Measurements from ENCODE around the gene EVI5L.
"Not testable (repeated sequence)": the region's sequence is repeated elsewhere in the genome, so short reads cannot be mapped to it uniquely, and the experiment has no call there.

Gene EVI5L

DNA sequence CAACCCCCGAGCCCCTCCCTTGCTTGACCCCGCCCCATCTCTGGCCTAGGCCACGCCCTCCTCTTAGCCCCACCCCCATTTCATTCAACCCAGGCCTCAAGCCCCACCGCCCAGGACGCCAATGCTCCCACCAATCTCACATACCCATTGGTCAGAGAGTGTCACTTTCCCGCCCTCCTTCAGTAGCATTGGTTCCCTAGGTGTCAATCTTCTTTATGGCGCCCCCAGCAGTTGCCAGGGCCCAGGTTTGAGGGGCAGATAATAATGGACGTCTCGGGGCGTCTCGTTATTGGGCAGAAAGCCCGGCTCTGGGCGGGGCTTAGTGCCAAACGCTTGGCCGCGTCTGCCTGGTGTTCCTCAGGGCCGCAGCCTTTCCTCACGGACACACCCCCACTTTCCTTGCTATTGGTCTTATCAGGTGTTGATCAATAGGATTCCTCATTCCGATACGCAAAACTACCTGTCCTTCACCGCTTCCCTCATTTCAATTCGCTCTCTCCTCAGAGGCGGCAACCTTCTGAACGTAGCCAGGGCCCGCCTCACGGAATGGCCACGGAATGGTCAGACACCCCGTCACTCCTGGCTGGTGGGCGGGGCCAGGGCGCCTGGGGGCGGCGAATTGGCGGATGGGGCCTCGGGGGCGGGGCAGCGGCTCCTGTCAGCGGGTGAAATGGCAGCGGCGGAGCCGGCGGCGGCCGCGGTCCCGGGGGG is at the start of gene EVI5L:
EVI5L (plus strand) TSS at position 658 of the 711 bp plus-strand sequence. CDS start 16,325 bp downstream, outside the sequence.
- FAIRE-seq, result peak; percentile 99

DNA sequence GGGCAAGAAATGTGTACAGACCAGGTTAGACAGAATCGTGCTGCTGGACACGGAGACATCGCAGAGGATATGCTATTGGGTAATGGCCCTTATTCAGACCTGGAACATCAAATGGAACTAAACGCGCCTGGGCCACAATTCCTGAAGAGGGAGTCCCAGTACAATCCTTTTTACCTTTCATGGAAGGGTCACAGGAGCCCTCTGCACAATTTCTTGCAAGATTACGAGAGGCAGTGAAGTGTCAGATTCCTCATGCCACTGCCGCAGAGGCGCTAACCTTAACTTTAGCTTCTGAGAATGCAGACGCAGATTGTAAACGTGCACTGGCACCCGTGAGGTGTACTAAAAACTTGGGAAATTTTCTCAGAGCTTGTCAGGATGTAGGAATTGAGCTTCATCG is 48.9 kb upstream of the EVI5L start:
- no peak for FAIRE-seq

More for the DNA sequence above, at the start of gene EVI5L:
- peak; percentile 100 for DNase-seq (ENCODE audit: insufficient read length, low spot score)

DNA sequence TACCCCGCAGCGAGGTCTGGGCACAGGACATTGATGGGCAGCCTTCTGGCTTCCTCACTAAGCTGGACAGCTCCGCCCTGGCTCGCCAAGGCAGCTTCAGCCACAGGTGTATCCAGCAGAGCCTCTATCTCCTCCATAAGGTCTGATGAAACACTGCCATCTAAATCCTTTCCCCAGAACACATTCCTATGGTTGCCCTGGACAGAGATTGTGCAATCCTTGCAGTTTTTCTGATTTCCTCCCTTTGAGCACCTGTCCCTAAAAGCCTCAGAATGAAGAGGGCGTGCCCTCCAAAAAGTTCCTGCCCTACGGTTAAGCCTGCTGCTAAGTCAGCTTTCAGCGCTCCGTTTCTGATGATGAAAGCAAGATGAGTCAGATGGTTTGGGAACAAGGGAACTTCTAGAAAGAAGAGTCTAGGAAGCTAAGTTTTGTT is 46.0 kb upstream of the EVI5L start:
- DNase-seq (ENCODE audit: insufficient read length, low spot score), result no peak
- FAIRE-seq, result no peak

More for the DNA sequence above, 48.9 kb upstream of the EVI5L start:
- no peak for DNase-seq (ENCODE audit: insufficient read length, low spot score)

DNA sequence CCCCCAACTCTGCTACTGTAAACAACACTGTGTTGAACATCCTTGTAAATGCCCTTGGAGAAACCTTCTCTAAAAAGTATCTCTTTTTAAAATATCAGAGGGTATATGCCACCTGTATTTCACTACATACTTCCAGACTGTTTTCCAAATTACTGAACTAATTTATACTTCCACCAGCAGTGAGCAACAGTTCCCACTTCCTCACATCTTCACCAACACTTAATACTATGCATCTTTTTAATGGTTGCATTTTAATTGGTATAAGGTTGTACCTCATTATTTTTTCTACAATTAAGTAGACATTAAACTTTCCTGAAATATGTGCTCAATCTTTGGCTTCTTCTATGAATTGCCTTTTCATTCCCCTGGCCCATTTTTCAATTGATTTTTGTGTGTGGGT is 45.2 kb upstream of the EVI5L start:
- no peak for DNase-seq (ENCODE audit: insufficient read length, low spot score)
- FAIRE-seq, result no peak

DNA sequence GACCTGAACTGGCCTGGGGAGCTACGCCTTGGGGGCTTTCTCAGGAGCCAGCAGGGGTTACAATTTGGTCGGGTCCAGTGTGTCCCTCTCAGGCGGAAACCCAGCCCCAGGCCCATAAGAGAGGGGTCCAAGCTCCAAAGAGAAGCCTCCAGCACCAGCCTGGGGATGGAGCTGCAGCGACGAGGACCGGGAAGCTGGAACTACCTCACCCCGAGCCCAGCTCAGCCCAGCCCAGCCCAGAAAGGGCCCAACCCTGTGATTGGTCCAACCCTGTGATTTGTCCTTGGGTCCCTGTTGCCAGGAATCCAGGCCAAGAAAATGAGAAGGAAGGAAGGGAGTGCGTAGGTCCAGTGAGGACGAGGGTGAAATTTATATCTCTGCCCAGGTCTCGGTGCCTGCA is 42.9 kb upstream of the EVI5L start:
- no peak for DNase-seq (ENCODE audit: insufficient read length, low spot score)
- FAIRE-seq, result no peak

DNA sequence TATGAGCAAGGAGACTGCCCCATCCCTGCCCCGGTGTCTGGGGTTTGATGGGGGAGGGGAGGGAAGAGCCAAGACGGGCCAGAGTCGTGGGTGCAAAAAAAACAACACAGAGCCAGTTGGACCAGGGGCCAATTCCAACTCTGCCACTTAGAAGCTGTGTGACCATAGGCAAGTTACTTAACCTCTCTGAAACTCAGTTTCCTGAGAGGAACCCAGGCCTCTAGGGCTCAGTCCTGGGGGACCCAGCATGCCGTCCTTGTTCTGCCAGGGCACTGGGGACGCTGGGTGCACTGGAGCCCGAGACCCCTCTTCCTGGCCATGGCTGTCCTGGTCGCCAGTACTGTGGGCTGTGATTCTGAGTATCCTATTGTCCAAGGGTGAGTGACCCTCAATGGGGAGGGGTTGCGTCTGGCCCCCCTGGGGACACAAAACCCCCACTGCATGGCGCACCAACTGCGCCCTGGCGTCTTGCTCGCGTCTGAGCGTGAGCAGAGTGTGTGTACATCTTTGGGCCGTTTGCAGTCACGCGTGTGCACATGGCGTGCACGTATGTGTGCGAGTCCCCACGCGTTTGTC is 42.3 kb upstream of the EVI5L start:
- no peak for FAIRE-seq
- DNase-seq (ENCODE audit: insufficient read length, low spot score), result no peak

DNA sequence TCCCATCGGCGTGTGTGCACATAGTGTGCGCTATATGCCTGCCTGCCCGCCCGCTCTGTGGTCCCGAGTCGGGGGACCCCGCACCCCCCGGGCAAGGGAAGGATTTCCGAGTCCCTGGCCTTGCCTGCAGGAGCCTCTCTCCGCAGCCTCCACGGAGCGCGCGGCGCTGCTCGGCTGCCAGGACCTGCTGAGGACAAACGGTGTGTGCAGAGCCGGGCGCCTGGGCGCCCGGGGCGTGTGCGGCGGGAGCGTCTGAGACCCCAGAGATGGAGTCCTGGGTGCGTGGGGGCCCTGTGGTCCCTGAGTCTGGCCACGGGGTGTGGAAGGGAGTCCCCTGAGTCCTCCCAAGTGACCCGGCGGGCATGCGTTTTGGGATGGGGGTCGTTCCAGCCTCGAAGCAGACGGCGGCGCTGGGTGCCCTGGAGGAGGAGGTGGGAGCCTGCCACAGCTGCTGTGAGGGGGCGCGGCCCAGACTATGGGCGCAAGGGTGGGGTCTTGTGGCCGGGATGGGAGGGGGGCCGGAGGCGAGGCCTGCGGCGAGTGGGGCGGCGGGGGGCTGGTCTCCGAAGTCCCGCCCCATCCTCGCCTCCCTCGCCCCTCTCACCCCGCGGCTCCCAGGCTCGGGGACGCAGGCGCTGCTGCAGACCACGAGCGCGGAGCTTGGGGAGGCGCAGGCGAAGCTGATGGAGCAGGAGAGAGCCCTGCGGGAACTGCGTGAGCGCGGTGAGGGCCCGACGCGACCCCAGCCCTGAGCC is 41.7 kb upstream of the EVI5L start:
- DNase-seq (ENCODE audit: insufficient read length, low spot score), result no peak
- no peak for FAIRE-seq

DNA sequence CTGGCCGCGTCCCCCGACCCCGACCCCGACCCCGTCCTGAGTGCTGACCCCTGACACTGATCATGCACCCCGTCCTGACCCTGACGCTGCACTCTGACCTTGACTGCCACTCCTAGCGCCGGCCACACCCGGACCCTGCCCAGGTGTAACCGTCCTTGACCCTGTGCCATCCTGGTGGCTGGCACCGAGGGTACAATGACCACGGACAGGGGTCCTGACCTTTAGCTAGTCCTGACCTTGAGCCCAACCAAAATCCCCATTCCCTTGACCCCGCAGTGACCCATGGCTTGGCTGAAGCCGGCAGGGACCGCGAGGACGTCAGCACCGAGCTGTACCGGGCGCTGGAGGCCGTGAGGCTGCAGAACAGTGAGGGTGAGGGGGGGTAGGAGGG is 41.1 kb upstream of the EVI5L start:
- no peak for DNase-seq (ENCODE audit: insufficient read length, low spot score)
- FAIRE-seq, result no peak

DNA sequence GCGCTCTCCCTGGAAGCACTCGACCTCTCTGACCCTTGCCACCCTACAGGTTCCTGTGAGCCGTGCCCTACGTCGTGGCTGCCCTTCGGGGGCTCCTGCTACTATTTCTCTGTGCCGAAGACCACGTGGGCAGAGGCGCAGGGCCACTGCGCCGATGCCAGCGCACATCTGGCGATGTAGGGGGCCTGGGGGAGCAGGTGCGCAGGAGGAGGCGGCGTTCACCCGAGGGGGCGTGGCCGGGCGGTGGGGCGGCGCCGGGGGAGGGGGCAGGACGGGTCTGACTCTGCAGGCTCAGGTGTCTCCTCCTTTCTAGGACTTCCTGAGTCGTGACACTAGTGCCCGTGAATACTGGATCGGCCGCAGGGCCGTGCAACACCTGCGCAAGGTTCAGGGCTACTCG is 40.6 kb upstream of the EVI5L start:
- DNase-seq (ENCODE audit: insufficient read length, low spot score) (no peak), FAIRE-seq (no peak)

DNA sequence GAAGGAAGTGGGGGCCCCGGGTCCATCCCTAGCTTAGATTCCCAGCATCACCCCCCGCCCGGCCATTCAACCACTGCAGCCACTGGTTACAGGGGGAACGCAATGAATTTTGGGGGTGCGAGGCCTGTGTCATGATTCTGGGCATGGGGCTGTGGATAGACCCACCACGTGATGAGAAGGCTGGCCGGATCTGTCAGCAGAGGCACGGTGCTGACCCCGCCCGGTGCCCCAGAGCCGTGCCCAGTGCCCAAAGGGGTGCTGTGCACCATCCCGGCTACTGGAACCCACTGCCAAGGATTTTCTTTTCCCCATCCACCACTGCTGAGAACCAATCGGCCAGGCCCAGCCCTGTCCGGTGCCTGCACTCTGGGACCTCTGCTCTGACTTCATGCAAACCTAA is 39.6 kb upstream of the EVI5L start:
- FAIRE-seq (no peak), DNase-seq (ENCODE audit: insufficient read length, low spot score) (no peak)

DNA sequence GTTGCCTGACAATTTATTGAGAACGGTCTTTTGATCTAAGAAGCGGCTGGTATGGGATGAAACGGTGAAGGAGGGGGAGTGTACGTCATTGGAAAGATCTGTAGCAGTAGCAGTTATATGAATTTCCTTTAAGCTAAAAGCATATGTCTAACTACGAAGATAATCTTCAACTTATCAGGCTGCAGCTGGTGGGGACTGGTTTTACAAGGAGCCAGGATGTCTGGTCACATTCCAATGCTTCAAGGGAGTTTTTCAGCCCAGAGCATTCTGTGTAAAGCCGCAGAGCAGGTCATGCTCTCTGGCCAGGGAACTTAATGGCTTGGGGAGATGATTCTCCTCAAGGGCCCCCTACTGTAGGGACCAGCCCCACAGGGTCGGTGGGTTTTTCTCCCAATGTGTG is 37.7 kb upstream of the EVI5L start:
- no peak for FAIRE-seq

DNA sequence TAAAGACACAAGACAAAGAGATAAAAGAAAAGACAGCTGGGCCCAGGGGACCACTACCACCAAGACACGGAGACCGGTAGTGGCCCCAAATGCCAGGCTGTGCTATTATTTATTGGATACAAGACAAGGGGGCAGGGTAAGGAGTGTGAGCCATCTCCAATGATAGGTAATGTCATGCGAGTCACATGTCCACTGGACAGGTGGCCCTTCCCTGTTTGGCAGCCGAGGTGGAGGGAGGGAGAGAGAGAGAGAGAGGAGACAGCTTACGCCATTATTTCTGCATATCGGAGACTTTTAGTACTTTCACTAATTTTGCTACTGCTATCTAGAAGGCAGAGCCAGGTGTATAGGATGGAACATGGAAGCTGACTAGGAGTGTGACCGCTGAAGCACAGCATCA is 37.3 kb upstream of the EVI5L start:
- FAIRE-seq; DNase-seq (ENCODE audit: insufficient read length, low spot score): not testable (repeated sequence)

More for the DNA sequence above, 37.7 kb upstream of the EVI5L start:
- no peak for DNase-seq (ENCODE audit: insufficient read length, low spot score)

DNA sequence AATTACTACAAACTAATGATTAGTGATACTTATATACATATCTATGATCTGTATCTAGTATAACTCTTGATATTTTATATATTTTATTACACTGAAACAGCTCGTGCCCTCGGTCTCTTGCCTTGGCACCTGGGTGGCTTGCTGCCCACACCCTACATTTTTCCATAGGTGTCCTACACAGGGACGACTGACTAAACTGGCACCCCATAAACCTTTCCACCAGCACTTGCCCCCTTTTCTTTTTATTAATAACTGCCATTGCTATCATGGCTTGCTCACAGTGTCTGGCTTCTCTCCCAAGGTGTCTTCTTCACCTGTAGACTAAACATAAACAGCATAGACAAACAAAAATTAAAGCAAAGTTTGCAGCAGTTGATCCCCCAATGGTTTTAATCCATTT is 36.5 kb upstream of the EVI5L start:
- DNase-seq (ENCODE audit: insufficient read length, low spot score) (no peak), FAIRE-seq (no peak)

DNA sequence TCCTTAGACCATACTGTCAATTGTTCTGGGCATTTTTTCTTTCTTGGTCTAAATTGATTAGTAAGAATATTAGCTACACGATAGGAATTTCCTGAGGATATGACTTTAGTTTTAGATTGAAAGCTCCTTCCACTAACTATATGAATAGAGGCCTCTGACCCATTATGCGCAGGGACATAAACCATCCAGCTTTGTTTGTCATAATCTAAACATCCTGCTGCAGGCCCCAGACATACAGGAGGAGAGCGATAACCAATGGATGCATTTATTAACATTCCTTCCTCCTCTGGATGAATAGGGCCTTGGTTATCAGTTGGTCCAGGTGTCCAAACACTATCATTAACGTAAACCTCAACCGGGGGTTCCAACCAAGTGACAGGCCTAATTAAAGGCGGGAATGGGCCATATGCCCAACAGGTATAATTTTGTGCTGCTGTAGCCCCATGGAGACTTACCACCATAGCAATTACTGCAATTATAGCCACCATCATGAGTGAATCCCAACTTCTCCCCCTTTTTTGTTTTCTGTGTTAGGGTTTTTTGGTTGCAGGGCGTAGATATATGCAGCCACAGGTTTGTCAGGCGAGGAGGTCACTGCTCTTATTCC is 34.4 kb upstream of the EVI5L start:
- DNase-seq (ENCODE audit: insufficient read length, low spot score), result no peak

DNA sequence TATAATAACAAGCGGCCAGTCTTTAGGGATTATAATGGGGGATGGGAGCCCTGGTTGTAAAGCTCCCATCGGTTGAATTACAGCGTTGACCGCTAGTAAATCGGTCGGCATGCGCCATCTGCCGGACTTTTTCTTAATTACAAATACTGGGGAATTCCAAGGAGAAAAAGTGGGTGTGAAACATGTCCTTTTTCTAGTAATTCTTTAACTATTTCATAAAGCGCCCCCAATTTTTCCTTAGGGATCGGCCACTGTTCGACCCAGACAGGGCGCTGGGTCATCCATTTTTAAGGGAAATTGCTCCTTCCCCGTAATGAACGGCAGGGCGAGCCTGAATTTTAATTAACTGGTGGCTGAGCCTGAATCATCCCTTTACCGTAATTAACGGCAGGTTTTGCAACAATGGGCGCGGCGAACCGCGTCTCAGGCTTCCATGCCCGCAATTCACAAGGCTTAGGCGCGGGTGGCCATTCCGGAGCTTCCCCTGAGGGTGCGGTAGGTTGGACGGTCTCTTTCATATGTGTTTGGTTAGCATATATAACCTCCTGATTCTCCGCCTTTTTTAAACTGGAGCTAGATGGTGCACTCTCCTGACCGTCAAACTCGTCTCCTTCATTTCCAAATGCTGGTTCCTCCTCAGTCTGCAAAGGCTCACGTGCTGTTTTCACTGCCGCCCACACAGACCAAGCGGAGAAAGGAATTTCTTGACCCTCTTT is 30.2 kb upstream of the EVI5L start:
- FAIRE-seq (peak; percentile 76), DNase-seq (ENCODE audit: insufficient read length, low spot score) (no peak)

More for the DNA sequence above, 34.4 kb upstream of the EVI5L start:
- FAIRE-seq, result no peak

DNA sequence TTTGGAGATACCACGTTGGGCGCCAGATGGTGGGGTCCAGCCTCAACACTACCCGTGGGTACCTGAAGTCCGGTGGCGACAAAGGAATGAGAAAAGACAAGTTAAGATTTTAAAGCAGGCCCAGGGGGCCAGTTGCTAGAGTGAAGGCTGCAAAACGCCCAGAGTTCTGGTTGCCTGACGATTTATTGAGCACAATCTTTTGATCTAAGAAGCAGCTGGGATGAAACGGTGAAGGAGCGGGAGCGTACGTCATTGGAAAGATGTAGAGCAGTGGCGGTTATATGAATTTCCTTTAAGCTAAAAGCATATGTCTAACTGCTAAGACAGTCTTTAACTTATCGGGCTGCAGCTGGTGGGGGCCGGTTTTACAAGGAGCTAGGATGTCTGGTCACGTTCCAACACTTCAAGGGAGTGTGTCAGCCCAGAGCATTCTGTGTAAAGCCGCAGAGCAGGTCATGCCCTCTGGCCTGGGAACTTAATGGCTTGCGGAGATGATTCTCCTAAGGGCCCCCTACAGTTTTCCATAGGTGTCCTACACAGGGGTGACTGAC is 28.9 kb upstream of the EVI5L start:
- no peak for DNase-seq (ENCODE audit: insufficient read length, low spot score)
- FAIRE-seq, result no peak

DNA sequence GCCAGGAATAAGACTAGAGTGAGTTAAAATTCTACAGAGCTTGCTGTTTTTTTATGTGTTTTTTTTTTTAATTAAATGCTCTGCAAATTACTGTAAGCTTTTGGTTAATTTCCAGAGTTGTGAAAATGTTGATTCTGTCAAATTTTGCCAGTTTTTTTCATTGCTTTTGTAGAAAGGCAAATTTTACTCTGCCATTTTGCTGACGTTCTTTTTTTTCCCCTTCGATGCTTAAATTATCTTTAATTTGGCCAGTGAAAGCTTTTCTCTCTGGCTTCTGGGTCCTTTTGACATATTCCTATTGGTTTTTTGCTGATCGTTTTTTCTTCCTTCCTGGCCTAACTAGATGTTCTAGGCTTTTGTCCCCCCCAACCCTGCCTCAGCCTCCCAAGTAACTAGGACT is 23.8 kb upstream of the EVI5L start:
- DNase-seq (ENCODE audit: insufficient read length, low spot score) (no peak), FAIRE-seq (no peak)

DNA sequence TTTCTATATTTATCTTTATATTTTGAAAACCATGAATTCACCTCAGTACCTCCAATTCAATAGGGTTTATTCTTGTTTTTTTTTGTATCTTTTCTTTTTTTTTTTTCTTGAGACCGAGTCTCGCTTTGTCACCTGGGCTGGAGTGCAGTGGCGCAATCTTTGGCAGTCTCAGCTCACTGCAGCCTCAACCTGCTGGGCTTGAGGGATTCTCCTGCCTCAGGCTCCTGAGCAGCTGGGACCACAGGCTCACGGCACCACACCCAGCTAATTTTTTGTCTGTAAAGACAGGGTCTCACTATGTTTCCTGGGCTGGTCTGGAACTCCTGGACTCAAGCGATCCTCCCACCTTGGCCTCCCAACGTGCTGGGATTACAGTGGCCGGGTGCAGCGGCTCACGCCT is 23.1 kb upstream of the EVI5L start:
- no peak for FAIRE-seq
- no peak for DNase-seq (ENCODE audit: insufficient read length, low spot score)

DNA sequence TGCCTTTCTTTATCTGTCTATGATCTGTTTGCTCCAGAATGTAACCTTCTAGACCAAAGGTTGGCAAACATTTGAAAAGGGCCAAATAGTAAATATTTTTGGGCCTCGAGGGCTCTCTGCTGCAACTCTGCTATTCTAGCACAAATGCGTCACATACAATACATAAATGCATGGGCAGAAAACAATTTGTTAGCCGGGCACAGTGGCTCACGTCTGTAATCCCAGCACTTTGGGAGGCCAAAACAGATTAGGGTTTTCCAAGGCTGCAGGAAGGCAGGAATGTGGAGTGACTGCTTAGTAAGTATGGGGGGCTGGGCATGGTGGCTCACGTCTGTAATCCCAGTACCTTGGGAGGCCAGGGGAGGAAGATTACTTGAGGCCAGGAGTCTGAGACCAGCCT is 21.9 kb upstream of the EVI5L start:
- FAIRE-seq (no peak), DNase-seq (ENCODE audit: insufficient read length, low spot score) (no peak)

DNA sequence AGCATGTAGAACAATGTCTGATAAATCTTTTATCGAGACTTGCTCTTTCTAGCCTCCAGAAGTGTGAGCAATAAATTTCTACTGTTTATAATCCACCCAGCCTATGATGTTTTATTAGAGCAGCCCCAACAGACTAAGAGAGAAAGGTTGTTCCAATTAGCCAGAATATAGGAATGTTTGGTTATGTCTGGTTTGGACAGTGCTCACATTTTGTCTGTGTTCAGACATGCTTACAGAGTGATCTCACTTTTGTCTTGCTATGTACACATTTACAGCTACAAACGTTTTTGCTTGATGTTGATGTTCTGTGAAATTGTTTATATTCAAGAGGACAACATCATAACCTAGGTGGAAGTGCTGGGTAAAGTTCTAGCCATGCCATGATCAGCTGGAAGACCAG is 18.0 kb upstream of the EVI5L start:
- DNase-seq (ENCODE audit: insufficient read length, low spot score) (no peak), FAIRE-seq (peak; percentile 23)
